HG03457 (cell line): ENCODE data around the gene CARMIL1.

Experiments
- ATAC-seq: cut with Tn5 transposase; IDR thresholded peaks from one replicate; pipeline ENCODE4 v1.9.1; 2021; ENCODE audit warnings: moderate number of reproducible peaks; ENCODE audit not compliant: unreplicated experiment

CARMIL1 gene

GRCh38 chr6:25403150-25403549 lies 124.0 kb downstream of the CARMIL1 start:
- ATAC-seq: no peak

GRCh38 chr6:25404091-25404490 lies 124.9 kb downstream of the CARMIL1 start:
- no peak for ATAC-seq

GRCh38 chr6:25404693-25405169 lies 125.6 kb downstream of the CARMIL1 start:
- peak; percentile 75 for ATAC-seq

GRCh38 chr6:25405442-25405841 lies 126.3 kb downstream of the CARMIL1 start:
- ATAC-seq: no peak

GRCh38 chr6:25407431-25407830 lies 128.3 kb downstream of the CARMIL1 start:
- no peak for ATAC-seq

GRCh38 chr6:25410102-25410501 lies 130.9 kb downstream of the CARMIL1 start:
- no peak for ATAC-seq

GRCh38 chr6:25411316-25411950 lies 132.3 kb downstream of the CARMIL1 start:
- ATAC-seq: no peak

GRCh38 chr6:25413207-25413905 lies 134.2 kb downstream of the CARMIL1 start:
- no peak for ATAC-seq

- no peak for ATAC-seq
These were observed 135.0 kb downstream of the CARMIL1 start for GRCh38 chr6:25414168-25414567.

GRCh38 chr6:25414755-25415154 lies 135.6 kb downstream of the CARMIL1 start:
- no peak for ATAC-seq

GRCh38 chr6:25415274-25415673 lies 136.1 kb downstream of the CARMIL1 start:
- no peak for ATAC-seq

- ATAC-seq: no peak
These were observed 136.5 kb downstream of the CARMIL1 start for GRCh38 chr6:25415701-25416100.

GRCh38 chr6:25417046-25417605 lies 138.0 kb downstream of the CARMIL1 start:
- ATAC-seq: no peak

GRCh38 chr6:25418454-25419052 lies 139.4 kb downstream of the CARMIL1 start:
- ATAC-seq: no peak

- ATAC-seq: no peak
These were observed 140.7 kb downstream of the CARMIL1 start for GRCh38 chr6:25419879-25420278.

- no peak for ATAC-seq
These were observed 144.2 kb downstream of the CARMIL1 start for GRCh38 chr6:25423358-25423757.

GRCh38 chr6:25424303-25424702 lies 145.1 kb downstream of the CARMIL1 start:
- ATAC-seq: no peak

GRCh38 chr6:25427549-25427948 lies 148.4 kb downstream of the CARMIL1 start:
- ATAC-seq: no peak

GRCh38 chr6:25428758-25429317 lies 149.7 kb downstream of the CARMIL1 start:
- ATAC-seq: no peak

- ATAC-seq: no peak
These were observed 152.3 kb downstream of the CARMIL1 start for GRCh38 chr6:25431306-25431974.

- ATAC-seq: no peak
These were observed 152.8 kb downstream of the CARMIL1 start for GRCh38 chr6:25431975-25432307.
